Astrocyte of the spinal cord (primary cell): ENCODE measurements around the gene PHC2.
"Not testable (repeated sequence)": the region's sequence is repeated elsewhere in the genome, so short reads cannot be mapped to it uniquely, and the experiment has no call there.

Experiments used
- DNase-seq: peaks from one replicate; pipeline ENCODE4 v3.0.0; 2011; ENCODE audit warnings: low read depth, low spot score
- H3K4me3 ChIP-seq: 2 replicates; pipeline ENCODE4 v1.5.1; 2011; ENCODE audit warnings: low read depth, mild to moderate bottlenecking, low read length, moderate library complexity
- in situ Hi-C: cut with HindIII; loops from 2 replicates; pipeline ENCODE4 v1.10.0; 2017; ENCODE audit warnings: low sequenced_read_pairs
- TF ChIP-seq, protein P1 (sequence below): IDR thresholded peaks from 2 replicates; pipeline ENCODE4 v1.5.1; 2012; ENCODE audit warnings: low read depth, mild to moderate bottlenecking, low read length, inconsistent platforms

Gene PHC2

GRCh38 chr1:33312413-33312749, 118.5 kb downstream of the PHC2 start:
- in situ Hi-C loops = no loop called here
- no peak for DNase-seq
- no peak overlapping the region for H3K4me3 ChIP-seq
- TF ChIP-seq, protein P1, sequence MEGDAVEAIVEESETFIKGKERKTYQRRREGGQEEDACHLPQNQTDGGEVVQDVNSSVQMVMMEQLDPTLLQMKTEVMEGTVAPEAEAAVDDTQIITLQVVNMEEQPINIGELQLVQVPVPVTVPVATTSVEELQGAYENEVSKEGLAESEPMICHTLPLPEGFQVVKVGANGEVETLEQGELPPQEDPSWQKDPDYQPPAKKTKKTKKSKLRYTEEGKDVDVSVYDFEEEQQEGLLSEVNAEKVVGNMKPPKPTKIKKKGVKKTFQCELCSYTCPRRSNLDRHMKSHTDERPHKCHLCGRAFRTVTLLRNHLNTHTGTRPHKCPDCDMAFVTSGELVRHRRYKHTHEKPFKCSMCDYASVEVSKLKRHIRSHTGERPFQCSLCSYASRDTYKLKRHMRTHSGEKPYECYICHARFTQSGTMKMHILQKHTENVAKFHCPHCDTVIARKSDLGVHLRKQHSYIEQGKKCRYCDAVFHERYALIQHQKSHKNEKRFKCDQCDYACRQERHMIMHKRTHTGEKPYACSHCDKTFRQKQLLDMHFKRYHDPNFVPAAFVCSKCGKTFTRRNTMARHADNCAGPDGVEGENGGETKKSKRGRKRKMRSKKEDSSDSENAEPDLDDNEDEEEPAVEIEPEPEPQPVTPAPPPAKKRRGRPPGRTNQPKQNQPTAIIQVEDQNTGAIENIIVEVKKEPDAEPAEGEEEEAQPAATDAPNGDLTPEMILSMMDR = no peak

- in situ Hi-C loops = no loop called here
- H3K4me3 ChIP-seq = no peak overlapping the region
- no peak for DNase-seq
- TF ChIP-seq, protein P1 = no peak
These were observed 119.0 kb downstream of the PHC2 start for GRCh38 chr1:33311706-33312412.

- no peak overlapping the region for H3K4me3 ChIP-seq
- TF ChIP-seq, protein P1 = no peak
- DNase-seq = no peak
- in situ Hi-C loops = no loop called here
These were observed 120.2 kb downstream of the PHC2 start for GRCh38 chr1:33310702-33311101.

GRCh38 chr1:33309351-33309750, 121.5 kb downstream of the PHC2 start:
- H3K4me3 ChIP-seq, in situ Hi-C loops, DNase-seq: not testable (repeated sequence)

- TF ChIP-seq, protein P1 = no peak
- in situ Hi-C loops = no loop called here
- no peak overlapping the region for H3K4me3 ChIP-seq
These were observed 123.4 kb downstream of the PHC2 start for GRCh38 chr1:33307494-33307864.

DNA sequence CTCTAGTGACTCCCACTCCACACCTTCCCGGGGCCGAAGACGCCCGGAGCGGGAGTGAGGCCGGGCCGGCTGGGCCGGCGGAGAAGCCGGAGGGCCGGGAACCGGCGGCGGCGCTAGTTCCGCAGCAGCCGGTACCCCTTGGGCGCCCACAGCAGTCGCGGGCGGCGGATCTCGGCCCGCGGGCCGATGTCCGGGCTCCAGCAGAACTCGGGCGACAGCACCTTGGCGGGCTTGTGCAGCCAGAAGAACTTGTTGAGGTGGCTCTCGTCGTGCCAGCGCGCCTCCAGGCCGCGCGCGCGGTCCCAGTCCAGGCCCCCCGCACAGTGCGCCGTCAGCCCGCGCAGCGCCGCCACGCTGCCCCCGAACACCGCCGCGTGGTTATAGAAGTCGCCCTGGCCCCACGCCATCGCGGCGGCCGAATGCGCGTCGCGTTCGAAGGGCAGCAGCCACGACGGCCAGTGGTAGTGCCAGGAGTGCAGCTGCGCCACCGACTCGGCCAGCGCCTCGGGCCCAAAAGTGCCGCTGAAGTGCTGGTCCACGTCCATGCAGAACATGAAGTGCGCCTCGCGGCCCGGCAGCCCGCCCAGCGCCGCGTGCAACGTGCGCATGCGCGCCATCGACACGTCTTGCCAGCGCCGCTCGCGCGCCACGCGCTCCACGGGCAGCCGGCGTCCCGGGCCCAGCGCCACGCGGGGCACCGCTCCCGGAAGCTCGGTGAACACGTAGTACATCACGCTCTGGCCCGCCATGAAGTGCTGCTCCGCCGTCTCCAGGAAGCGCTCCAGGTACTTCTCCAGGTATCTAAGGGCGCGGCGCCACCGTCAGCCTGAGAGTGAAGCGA, 124.0 kb downstream of the PHC2 start:
- no peak overlapping the region for H3K4me3 ChIP-seq
- no peak for DNase-seq
- in situ Hi-C loops = no loop called here
- TF ChIP-seq, protein P1 = no peak

More at GRCh38 chr1:33307494-33307864, 123.4 kb downstream of the PHC2 start:
- no peak for DNase-seq
